Common myeloid progenitor, CD34-positive (primary cell): ENCODE results near the gene GOT1.
A peak's percentile ranks its signal among the peaks of the same experiment; 100 is the strongest.

ENCODE experiments used
- CTCF ChIA-PET: fragments of 350-600 bp; sonication (Branson Sonifier 250); formaldehyde crosslinking; loops from one replicate; lab custom pipeline; 2021; ENCODE audit warnings: antibody characterized with exemption; lab: Charles Lee
- POLR2A ChIA-PET: fragments of 350-600 bp; sonication (Branson Sonifier 250); formaldehyde crosslinking; loops from one replicate; lab custom pipeline; 2021; ENCODE audit warnings: antibody characterized with exemption; lab: Charles Lee
- DNase-seq, 3 donors: peaks; one replicate each; pipeline versions ENCODE4 v3.0.0 to v3.0.0-alpha.2; 2013
- H3K27ac ChIP-seq, 2 experiments: 1 replicate in 1 of 2; 2 replicates in 1 of 2; pipeline ENCODE4 v1.7.0; 2013; ENCODE audit warnings: inconsistent platforms in 2 of 2, low read length in 2 of 2, mild to moderate bottlenecking in 2 of 2, low read depth in 1 of 2, moderate library complexity in 1 of 2; ENCODE audit not compliant: severe bottlenecking in 2 of 2, insufficient read depth in 1 of 2, poor library complexity in 1 of 2
- H3K27me3 ChIP-seq, 5 experiments: replicated peaks in 2 of 5; 1 replicate in 3 of 5; 2 replicates in 2 of 5; pipeline versions ENCODE4 v1.6.1 to v1.7.0; 2013; ENCODE audit warnings: low read length in 4 of 5, mild to moderate bottlenecking in 2 of 5, moderate library complexity in 2 of 5, inconsistent platforms in 1 of 5; ENCODE audit not compliant: insufficient read depth in 5 of 5, control insufficient read depth in 4 of 5
- H3K36me3 ChIP-seq, 4 experiments: 1 replicate in 2 of 4; 2 replicates in 2 of 4; pipeline versions ENCODE4 v1.6.1 to v1.7.0; 2013; ENCODE audit warnings: low read length in 3 of 4, control low read depth in 1 of 4, mild to moderate bottlenecking in 1 of 4; ENCODE audit not compliant: control insufficient read depth in 4 of 4, insufficient read depth in 4 of 4
- H3K4me1 ChIP-seq, 4 experiments: 1 replicate in 3 of 4; 2 replicates in 1 of 4; pipeline versions ENCODE4 v1.6.1 to v1.7.1; 2013; ENCODE audit warnings: low read length in 3 of 4, mild to moderate bottlenecking in 3 of 4, control low read depth in 1 of 4, inconsistent platforms in 1 of 4, moderate library complexity in 1 of 4; ENCODE audit not compliant: control insufficient read depth in 4 of 4, insufficient read depth in 4 of 4; ENCODE audit errors: control extremely low read depth in 1 of 4
- H3K4me3 ChIP-seq, 7 experiments: 1 replicate in 4 of 7; 2 replicates in 3 of 7; pipeline versions ENCODE4 v1.5.1 to v1.7.0; 2013; ENCODE audit warnings: mild to moderate bottlenecking in 7 of 7, low read length in 6 of 7, moderate library complexity in 6 of 7, inconsistent platforms in 2 of 7, low read depth in 2 of 7, control low read depth in 1 of 7; ENCODE audit not compliant: insufficient read depth in 4 of 7, control insufficient read depth in 1 of 7; ENCODE audit errors: extremely low read depth in 1 of 7
- H3K9me3 ChIP-seq, 5 experiments: 1 replicate in 4 of 5; 2 replicates in 1 of 5; pipeline versions ENCODE4 v1.6.1 to v1.7.1; 2013; ENCODE audit warnings: low read length in 4 of 5, mild to moderate bottlenecking in 2 of 5, inconsistent platforms in 1 of 5, low read depth in 1 of 5, moderate library complexity in 1 of 5; ENCODE audit not compliant: control insufficient read depth in 4 of 5, insufficient read depth in 2 of 5; ENCODE audit errors: control extremely low read depth in 1 of 5
- WGBS: methylation state at CpG from one replicate; pipeline ENCODE4 v1.1.5; 2013; ENCODE audit not compliant: insufficient coverage; 5-methylcytosine and 5-hydroxymethylcytosine counted together

GOT1 gene

DNA sequence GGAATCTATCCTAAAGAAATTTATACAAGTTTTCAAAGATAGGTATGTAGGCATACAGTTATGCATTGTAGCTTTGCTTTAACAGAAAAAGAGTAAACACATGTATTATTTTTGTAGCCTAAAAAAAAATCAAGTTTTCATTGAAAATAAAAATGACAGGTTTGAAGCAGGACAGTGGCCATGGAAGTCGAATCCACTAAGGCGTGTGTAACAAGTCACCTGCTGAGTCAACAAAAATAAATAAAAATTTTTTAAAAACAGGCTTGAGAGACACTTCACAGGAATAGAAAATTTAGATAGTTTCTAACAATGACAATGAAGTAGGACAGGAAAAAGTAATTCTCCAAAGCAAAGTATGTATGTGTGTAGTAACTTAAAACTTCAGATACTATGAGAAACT is 8.5 kb upstream of the GOT1 start:
- POLR2A ChIA-PET = no interaction called here
- H3K4me1 ChIP-seq = peaks cover 0 to 6% (median 2%) of the 10 kb centered on the region in 4 experiments
- WGBS = no CpG with 5 or more reads among the region's 2 CpGs
- H3K36me3 ChIP-seq = peaks cover 0 to 7% (median 3%) of the 10 kb centered on the region in 4 experiments
- DNase-seq = no peak
- no peak overlapping the region for H3K27ac ChIP-seq
- H3K27me3 ChIP-seq = no peaks in the 10 kb centered on the region
- no peak overlapping the region for H3K4me3 ChIP-seq
- CTCF ChIA-PET = interaction anchor here (1.1 to 1.6 kb wide), 5 partner anchors 9 to 122 kb away, joined by 3 read pairs; no protein-coding TSS in a partner anchor
- H3K9me3 ChIP-seq = no peaks in the 10 kb centered on the region

DNA sequence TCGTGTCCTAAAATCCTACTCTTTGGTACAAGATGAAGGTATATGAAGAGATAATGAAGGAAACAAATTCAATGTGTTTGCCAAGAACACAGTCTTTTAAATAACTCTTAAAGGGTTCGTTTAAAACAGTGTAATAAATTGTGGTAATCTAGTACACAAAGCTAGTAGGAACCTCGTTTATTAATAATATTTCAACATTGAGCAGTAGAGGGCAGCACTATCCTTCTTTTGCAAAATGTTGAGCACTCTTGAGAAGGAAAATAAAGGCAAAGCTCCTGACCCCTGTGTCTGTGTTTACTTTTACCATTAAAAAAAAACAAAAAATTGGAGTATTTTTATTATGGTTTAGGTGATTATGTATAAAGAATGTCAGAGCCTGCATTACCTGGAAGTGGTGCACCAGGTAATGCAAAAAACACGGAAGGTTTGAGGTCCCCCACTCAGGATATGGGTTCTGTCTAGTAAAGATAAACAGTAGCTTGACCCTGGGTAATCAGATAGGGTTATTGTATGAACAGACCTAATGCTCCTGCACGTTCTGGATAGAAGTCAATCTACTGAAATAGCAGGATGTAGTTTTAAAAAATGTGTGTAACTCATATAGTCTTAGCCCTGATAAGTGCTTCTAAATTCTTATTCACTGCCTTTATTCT is 5.7 kb upstream of the GOT1 start:
- CTCF ChIA-PET = interaction anchor here (0.6 to 9.3 kb wide), 40 partner anchors 9 to 285 kb away, joined by 3 to 129 read pairs (median 5); partner anchors contain the start of gene NKX2-3
- 0% methylated on average over 2 of the region's 5 CpGs for WGBS
- Histone ChIP-seq H3K9me3 (no peaks in the 10 kb centered on the region), H3K4me1 (peaks cover 0 to 17% (median 9%) of the 10 kb centered on the region in 4 experiments), H3K36me3 (peaks cover 0 to 7% (median 3%) of the 10 kb centered on the region in 4 experiments), H3K27me3 (no peaks in the 10 kb centered on the region), H3K27ac (peak overlapping the region in 1 of 2 experiments; percentile 22), H3K4me3 (peak overlapping the region in 1 of 7 experiments; percentile 46)
- POLR2A ChIA-PET = interaction anchor here (0.6 to 1.1 kb wide), 3 partner anchors 90 to 175 kb away, joined by 3 to 4 read pairs (median 3); no protein-coding TSS in a partner anchor
- DNase-seq = peak; percentile 67 to 85 (median 79)

DNA sequence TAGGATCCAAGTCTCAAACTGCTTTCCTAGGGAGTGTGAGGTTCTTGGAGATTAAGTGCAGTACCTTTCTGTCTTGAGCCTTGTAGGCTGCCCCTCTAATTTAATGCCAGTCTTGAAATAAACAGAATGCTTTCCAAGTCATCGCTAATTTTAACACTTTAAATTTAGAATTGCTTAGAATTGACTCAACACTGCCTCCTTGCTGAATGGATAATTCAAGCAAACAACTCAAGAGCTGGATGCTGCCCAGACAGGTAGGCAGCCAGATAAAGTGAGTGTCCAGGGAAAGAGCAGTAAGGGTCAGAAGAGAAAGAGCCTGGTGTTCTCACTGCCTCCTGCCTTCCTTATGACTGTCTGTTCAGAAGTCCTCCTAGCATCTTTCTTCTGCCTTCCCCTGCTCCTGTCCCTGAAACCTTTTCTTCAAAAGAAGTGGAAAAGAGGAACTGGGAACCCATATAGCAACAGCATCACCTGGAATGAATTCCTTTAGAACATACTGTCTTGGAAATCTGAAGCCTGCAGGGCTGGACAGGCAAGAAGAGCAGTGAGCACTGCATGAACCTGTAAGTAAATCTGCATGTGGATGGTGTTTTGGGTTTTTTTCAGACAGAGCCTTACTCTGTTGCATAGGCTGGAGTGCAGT is 3.1 kb upstream of the GOT1 start:
- H3K36me3 ChIP-seq = peaks cover 0 to 7% (median 3%) of the 10 kb centered on the region in 4 experiments
- H3K9me3 ChIP-seq = no peaks in the 10 kb centered on the region
- WGBS = no CpG with 5 or more reads among the region's 1 CpG
- H3K4me3 ChIP-seq = no peak overlapping the region
- H3K27me3 ChIP-seq = no peaks in the 10 kb centered on the region
- ChIA-PET CTCF (interaction anchor here (0.9 to 9.3 kb wide), 6 partner anchors 11 to 277 kb away, joined by 3 to 129 read pairs (median 12); no protein-coding TSS in a partner anchor), POLR2A (no interaction called here)
- peaks cover 0 to 29% (median 20%) of the 10 kb centered on the region in 4 experiments for H3K4me1 ChIP-seq
- DNase-seq = peak in 2 of 3 donors; percentile 21 to 24
- H3K27ac ChIP-seq = no peak overlapping the region

DNA sequence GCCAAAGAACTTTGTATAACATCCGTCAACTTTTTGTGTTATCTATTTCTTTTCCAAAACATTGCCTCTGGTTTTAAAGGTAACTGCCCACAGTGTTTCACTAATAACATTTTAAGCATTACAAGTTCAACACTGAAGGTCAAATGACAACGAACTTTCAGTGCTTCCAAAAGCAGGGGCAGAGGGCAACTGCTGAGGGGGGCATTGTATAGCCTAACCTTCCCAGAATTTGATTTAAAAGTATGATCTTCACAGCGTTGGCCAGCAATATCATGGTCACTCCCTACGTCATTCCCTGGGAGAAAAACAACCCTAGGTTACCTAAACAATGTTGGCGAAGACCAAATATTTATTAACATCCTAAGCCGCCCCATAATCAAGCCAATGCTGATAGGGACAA is 2.5 kb upstream of the GOT1 start:
- POLR2A ChIA-PET = no interaction called here
- CTCF ChIA-PET = interaction anchor here (1.0 to 9.3 kb wide), 3 partner anchors 103 to 181 kb away, joined by 3 to 129 read pairs (median 19); no protein-coding TSS in a partner anchor
- no peak for DNase-seq
- H3K27ac ChIP-seq = no peak overlapping the region
- H3K27me3 ChIP-seq = no peaks in the 10 kb centered on the region
- no peak overlapping the region for H3K4me3 ChIP-seq
- H3K4me1 ChIP-seq = peaks cover 0 to 29% (median 20%) of the 10 kb centered on the region in 4 experiments
- WGBS = 97% methylated on average over 4 of the region's 6 CpGs
- H3K9me3 ChIP-seq = no peaks in the 10 kb centered on the region
- H3K36me3 ChIP-seq = peaks cover 0 to 6% (median 3%) of the 10 kb centered on the region in 4 experiments

DNA sequence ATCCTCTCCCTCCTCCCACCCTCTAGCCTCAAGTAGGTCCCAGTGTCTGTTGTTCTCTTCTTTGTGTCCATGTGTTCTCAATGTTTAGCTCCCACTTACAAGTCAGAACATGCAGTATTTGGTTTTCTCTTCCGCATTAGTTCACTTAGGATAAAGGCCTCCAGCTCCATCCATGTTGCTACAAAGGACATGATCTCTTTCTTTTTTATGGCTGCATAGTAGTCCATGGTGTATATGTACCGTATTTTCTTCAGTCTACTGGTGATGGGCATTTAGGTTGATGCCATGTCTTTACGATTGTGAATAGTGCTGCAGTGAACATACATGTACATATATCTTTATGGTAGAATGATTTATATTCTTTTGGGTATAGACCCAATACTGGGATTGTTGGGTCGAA is 1.6 kb upstream of the GOT1 start:
- DNase-seq = no peak
- peaks cover 0 to 29% (median 20%) of the 10 kb centered on the region in 4 experiments for H3K4me1 ChIP-seq
- no peaks in the 10 kb centered on the region for H3K9me3 ChIP-seq
- POLR2A ChIA-PET = no interaction called here
- CTCF ChIA-PET = interaction anchor here (1.0 to 9.3 kb wide), 3 partner anchors 117 to 272 kb away, joined by 3 to 129 read pairs (median 3); no protein-coding TSS in a partner anchor
- no CpG with 5 or more reads among the region's 4 CpGs for WGBS
- peaks cover 0 to 10% (median 3%) of the 10 kb centered on the region in 4 experiments for H3K36me3 ChIP-seq
- H3K4me3 ChIP-seq = peak overlapping the region in 1 of 7 experiments; percentile 83
- H3K27ac ChIP-seq = no peak overlapping the region
- H3K27me3 ChIP-seq = no peaks in the 10 kb centered on the region

DNA sequence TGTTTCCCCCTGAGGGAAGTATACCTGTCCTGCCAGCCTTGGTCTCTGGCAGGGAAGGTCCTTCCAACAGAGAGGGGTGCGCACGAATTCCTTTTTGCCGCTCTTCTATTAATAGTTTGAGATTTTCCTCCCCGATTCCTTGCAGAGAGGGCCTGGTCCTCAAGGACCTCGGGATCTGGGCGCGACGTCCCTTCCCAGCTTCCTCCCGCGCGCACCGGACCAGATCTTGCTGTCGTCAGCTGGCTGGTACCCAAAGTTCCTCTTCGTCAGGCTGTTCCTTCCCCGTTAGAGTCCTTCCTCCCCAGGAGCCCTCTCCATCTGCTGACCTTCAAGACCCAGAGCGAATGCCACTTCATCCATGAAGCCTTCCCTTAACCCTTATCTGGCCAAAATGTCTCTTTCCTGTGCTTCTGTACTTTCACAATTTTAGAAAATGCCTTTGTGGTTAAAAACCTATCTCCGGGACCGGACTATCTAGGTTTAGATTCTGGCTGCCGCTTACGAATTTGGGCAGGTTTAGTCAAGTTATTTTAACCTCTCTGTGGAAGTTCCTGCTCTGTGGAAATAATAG is 851 bp upstream of the GOT1 start:
- POLR2A ChIA-PET = no interaction called here
- DNase-seq = peak; percentile 32 to 52 (median 40)
- Histone ChIP-seq H3K27ac (peak overlapping the region; percentile 71 to 88), H3K4me3 (peak overlapping the region; percentile 75 to 96 (median 93)), H3K27me3 (no peaks in the 10 kb centered on the region), H3K9me3 (no peaks in the 10 kb centered on the region), H3K36me3 (peaks cover 0 to 10% (median 3%) of the 10 kb centered on the region in 4 experiments), H3K4me1 (peaks cover 0 to 26% (median 20%) of the 10 kb centered on the region in 4 experiments)
- CTCF ChIA-PET = interaction anchor here (0.9 to 9.3 kb wide), 7 partner anchors 12 to 281 kb away, joined by 3 to 129 read pairs (median 5); no protein-coding TSS in a partner anchor
- WGBS = under 1% methylated on average over 20 of the region's 20 CpGs
